Natural killer cell (primary cell): ENCODE measurements around the gene RAPGEF3. TPM values are rescaled to one million over a fixed set of nuclear protein-coding genes. Genes with fewer than 3 reads are reported as not detected.

ENCODE experiments used
- ATAC-seq, 3 donors: fragments of 150-1000 bp in 2 of 3; fragments of 200-7000 bp in 1 of 3; cut with Tn5 transposase; 1 replicate in 1 of 3; 2 replicates in 2 of 3; pipeline ENCODE4 v1.10.0; 2021; ENCODE audit warnings: mild to moderate bottlenecking in 2 of 3, moderate library complexity in 2 of 3
- DNase-seq, 2 donors: peaks; one replicate each; pipeline versions ENCODE4 v3.0.0 to v3.0.0-alpha.2; 2013 to 2021; ENCODE audit warnings: mixed read lengths in 1 of 2
- H3K27ac ChIP-seq: one replicate; pipeline ENCODE4 v1.5.1; 2013; ENCODE audit warnings: mild to moderate bottlenecking, low read length
- H3K27me3 ChIP-seq: one replicate; pipeline ENCODE4 v1.6.1; 2013; ENCODE audit warnings: low read length; ENCODE audit not compliant: control insufficient read depth, insufficient read depth
- H3K36me3 ChIP-seq: one replicate; pipeline ENCODE4 v1.6.1; 2013; ENCODE audit warnings: low read length; ENCODE audit not compliant: control insufficient read depth, insufficient read depth
- H3K4me1 ChIP-seq: one replicate; pipeline ENCODE4 v1.6.1; 2013; ENCODE audit warnings: low read length; ENCODE audit not compliant: control insufficient read depth, insufficient read depth
- H3K4me3 ChIP-seq: one replicate; pipeline ENCODE4 v1.5.1; 2013; ENCODE audit warnings: low read length
- H3K9me3 ChIP-seq: one replicate; pipeline ENCODE4 v1.6.1; 2013; ENCODE audit warnings: low read length; ENCODE audit not compliant: control insufficient read depth, insufficient read depth
- H3K27ac Mint-ChIP-seq, 2 donors: one replicate each; pipeline ENCODE4 v1.8.0; 2022; ENCODE audit warnings: mild to moderate bottlenecking in 2 of 2, mixed read lengths in 2 of 2, moderate library complexity in 1 of 2
- H3K27me3 Mint-ChIP-seq, 2 donors: one replicate each; pipeline ENCODE4 v1.8.0; 2022; ENCODE audit warnings: low read depth in 2 of 2, mixed read lengths in 2 of 2
- H3K36me3 Mint-ChIP-seq: one replicate; pipeline ENCODE4 v1.8.0; 2022; ENCODE audit warnings: mixed read lengths
- H3K4me1 Mint-ChIP-seq, 2 donors: one replicate each; pipeline ENCODE4 v1.8.0; 2022; ENCODE audit warnings: mixed read lengths in 2 of 2
- H3K4me3 Mint-ChIP-seq: one replicate; pipeline ENCODE4 v1.8.0; 2022; ENCODE audit warnings: mild to moderate bottlenecking, moderate library complexity, mixed read lengths
- H3K9me3 Mint-ChIP-seq, 2 donors: one replicate each; pipeline ENCODE4 v1.8.0; 2022; ENCODE audit warnings: mixed read lengths in 2 of 2
- CTCF ChIP-seq: fragments of 200-600 bp; IDR thresholded peaks from one replicate; pipeline ENCODE4 v1.8.0; 2022; ENCODE audit warnings: antibody characterized with exemption
- WGBS: methylation state at CpG from one replicate; pipeline ENCODE4 v1.1.7; 2013; ENCODE audit warnings: missing lambda C conversion rate; ENCODE audit not compliant: insufficient coverage; 5-methylcytosine and 5-hydroxymethylcytosine counted together
- intact Hi-C: fragments of 100-400 bp; cut with micrococcal nuclease; formaldehyde crosslinking; loops from one replicate; pipeline ENCODE4 v1.14.2; 2022
- total RNA-seq, 4 donors: library from RNA; stranded (reverse); fragments of 120-200 nt in 1 of 4; gene quantifications; one replicate each; pipeline versions ENCODE4 v1.2.3 to v1.2.4, GENCODE V29; 2013 to 2022

RAPGEF3 gene
- total RNA-seq, 3 donors from 2014 or later (not counting 1 experiment from before 2014, with no cell fraction given) = 0.23 to 0.73 (median 0.49) TPM

- H3K27ac ChIP-seq = no peak overlapping the region
- H3K36me3 ChIP-seq = peaks cover 22% of the 10 kb centered on the region
Measured at GRCh38 chr12:47779301-47779942, 20.7 kb upstream of the RAPGEF3 start.

GRCh38 chr12:47778881-47779280 is 20.2 kb upstream of the RAPGEF3 start:
- peak overlapping the region; percentile 68 to 70 for H3K27ac Mint-ChIP-seq
- no peak for ATAC-seq
- peaks cover 0 to 4% of the 10 kb centered on the region in 2 donors for H3K27me3 Mint-ChIP-seq
- peaks cover 34% of the 10 kb centered on the region for H3K4me1 ChIP-seq
- no peak overlapping the region for H3K27ac ChIP-seq
- peaks cover 12 to 35% of the 10 kb centered on the region in 2 donors for H3K4me1 Mint-ChIP-seq
- H3K4me3 Mint-ChIP-seq = no peak overlapping the region
- no peaks in the 10 kb centered on the region for H3K36me3 Mint-ChIP-seq
- H3K27me3 ChIP-seq = peaks cover 3% of the 10 kb centered on the region
- intact Hi-C loops = loop anchor here (1.0 kb wide), 4 partner anchors 37 to 128 kb away; no protein-coding TSS in a partner anchor
- DNase-seq = no peak
- TF ChIP-seq CTCF = no peak
- no peak overlapping the region for H3K4me3 ChIP-seq
- 85% methylated on average over 14 of the region's 14 CpGs for WGBS
- no peaks in the 10 kb centered on the region for H3K9me3 ChIP-seq
- H3K36me3 ChIP-seq = peaks cover 16% of the 10 kb centered on the region
- H3K9me3 Mint-ChIP-seq = no peaks in the 10 kb centered on the region

More at GRCh38 chr12:47779301-47779942, 20.7 kb upstream of the RAPGEF3 start:
- 52% methylated on average over 19 of the region's 19 CpGs for WGBS
- no peaks in the 10 kb centered on the region for H3K36me3 Mint-ChIP-seq
- no peaks in the 10 kb centered on the region for H3K27me3 ChIP-seq
- H3K4me3 ChIP-seq = no peak overlapping the region
- ATAC-seq = peak; percentile 92 to 98 (median 92)
- H3K4me3 Mint-ChIP-seq = no peak overlapping the region
- peak overlapping the region; percentile 68 to 70 for H3K27ac Mint-ChIP-seq
- TF ChIP-seq CTCF = peak; percentile 92
- peaks cover 31% of the 10 kb centered on the region for H3K4me1 ChIP-seq
- peaks cover 0 to 4% of the 10 kb centered on the region in 2 donors for H3K27me3 Mint-ChIP-seq
- peak; percentile 91 to 94 for DNase-seq
- intact Hi-C loops = loop anchor here (1.0 kb wide), 4 partner anchors 37 to 128 kb away; no protein-coding TSS in a partner anchor
- peaks cover 7 to 33% of the 10 kb centered on the region in 2 donors for H3K4me1 Mint-ChIP-seq
- no peaks in the 10 kb centered on the region for H3K9me3 Mint-ChIP-seq
- no peaks in the 10 kb centered on the region for H3K9me3 ChIP-seq

- Histone ChIP-seq H3K27me3 (peaks cover 3% of the 10 kb centered on the region), H3K4me3 (no peak overlapping the region), H3K4me1 (peaks cover 38% of the 10 kb centered on the region), H3K27ac (no peak overlapping the region), H3K9me3 (no peaks in the 10 kb centered on the region), H3K36me3 (peaks cover 8% of the 10 kb centered on the region)
- H3K27ac Mint-ChIP-seq = no peak overlapping the region
- H3K4me3 Mint-ChIP-seq = no peak overlapping the region
- intact Hi-C loops = no loop called here
- TF ChIP-seq CTCF = no peak
- DNase-seq = no peak
- no peak for ATAC-seq
- no peaks in the 10 kb centered on the region for H3K9me3 Mint-ChIP-seq
- whole genome bisulfite sequencing = 59% methylated on average over 8 of the region's 9 CpGs
- peaks cover 16 to 40% of the 10 kb centered on the region in 2 donors for H3K4me1 Mint-ChIP-seq
- no peaks in the 10 kb centered on the region for H3K36me3 Mint-ChIP-seq
- peaks cover 0 to 4% of the 10 kb centered on the region in 2 donors for H3K27me3 Mint-ChIP-seq
Measured at GRCh38 chr12:47777741-47778558, 19.3 kb upstream of the RAPGEF3 start.
